Vagina (tissue), 2 donors: ENCODE data around the gene ATP8A2. TPM values are rescaled to one million over a fixed set of nuclear protein-coding genes. Genes with fewer than 3 reads are reported as not detected.

ENCODE experiments used
- DNase-seq, 2 donors: peaks; one replicate each; pipeline ENCODE4 v3.0.0-alpha.2; 2017; ENCODE audit errors: extremely low spot score in 2 of 2
- H3K27ac ChIP-seq: fragments of 200-600 bp; sonication (generic); one replicate; pipeline ENCODE4 v1.5.1; 2019
- H3K27me3 ChIP-seq: fragments of 200-600 bp; sonication (generic); one replicate; pipeline ENCODE4 v1.5.1; 2019
- H3K36me3 ChIP-seq, 2 donors: fragments of 200-600 bp; sonication (generic); one replicate each; pipeline ENCODE4 v1.5.1; 2017 to 2019
- H3K4me1 ChIP-seq: fragments of 200-600 bp; sonication (generic); one replicate; pipeline ENCODE4 v1.5.1; 2019
- H3K4me3 ChIP-seq, 2 donors: fragments of 200-600 bp; sonication (generic); 1 replicate in 1 of 2; 2 replicates in 1 of 2; pipeline ENCODE4 v1.5.1; 2016 to 2019
- H3K9me3 ChIP-seq: fragments of 200-600 bp; sonication (generic); one replicate; pipeline ENCODE4 v1.5.1; 2019
- POLR2A ChIP-seq, 2 donors: fragments of 450-650 bp; IDR thresholded peaks; one replicate each; pipeline ENCODE4 v1.6.1; 2017; ENCODE audit warnings: antibody characterized with exemption in 2 of 2, mild to moderate bottlenecking in 2 of 2, moderate library complexity in 2 of 2
- POLR2AphosphoS5 ChIP-seq, 2 donors: sonication (generic); formaldehyde crosslinking; IDR thresholded peaks; one replicate each; pipeline ENCODE4 v1.9.0; 2017; ENCODE audit warnings: antibody characterized with exemption in 2 of 2, mild to moderate bottlenecking in 2 of 2, low read depth in 1 of 2; ENCODE audit not compliant: insufficient read depth in 1 of 2
- intact Hi-C: fragments of 100-400 bp; cut with DNase I; formaldehyde crosslinking; loops from one replicate; pipeline ENCODE4 v1.15.1; 2023
- total RNA-seq: library from RNA; depleted of rRNA; stranded (reverse); fragments of >200 nt; gene quantifications from one replicate; pipeline ENCODE4 v1.2.3, GENCODE V29; 2016
- TF ChIP-seq, protein P1 (sequence below), 3 experiments: fragments of 450-650 bp in 2 of 3; fragments of 200-600 bp in 1 of 3; sonication (generic) in 1 of 3; IDR thresholded peaks; one replicate each; pipeline ENCODE4 v1.5.1; 2017 to 2019; ENCODE audit warnings: antibody characterized with exemption in 3 of 3, mild to moderate bottlenecking in 2 of 3, moderate library complexity in 2 of 3

ATP8A2 gene
- total RNA-seq, 1 donor from 2014 or later: 1.5 TPM

DNA sequence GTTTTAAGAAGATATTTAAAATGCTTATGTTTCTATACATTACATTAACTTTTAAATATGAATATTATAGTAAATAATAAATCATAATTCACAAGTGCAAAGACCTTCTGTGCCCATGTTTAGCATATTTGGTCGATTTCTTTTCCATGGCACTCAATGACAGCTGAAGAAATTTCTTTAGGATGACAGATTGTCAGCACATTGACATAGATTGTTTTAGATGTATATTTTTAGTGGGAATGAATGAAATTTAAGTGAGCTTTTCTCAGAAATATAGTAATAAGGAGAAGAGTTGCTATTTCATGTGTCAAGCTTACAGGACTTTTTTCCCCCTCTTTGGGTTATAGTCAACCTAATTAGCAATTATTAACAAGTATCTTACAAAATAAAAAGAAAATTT lies 423.5 kb downstream of the ATP8A2 start:
- Histone ChIP-seq H3K4me1 (no peaks in the 10 kb centered on the region), H3K36me3 (no peaks in the 10 kb centered on the region), H3K27me3 (no peaks in the 10 kb centered on the region), H3K4me3 (no peak overlapping the region), H3K27ac (no peak overlapping the region), H3K9me3 (no peaks in the 10 kb centered on the region)
- TF ChIP-seq POLR2AphosphoS5 (IDR thresholded peaks at IDR 0.05; ENCODE audit: insufficient read depth in 1 of 2, low read depth in 1 of 2) (no peak), POLR2A (IDR thresholded peaks at IDR 0.05) (no peak)
- TF ChIP-seq, protein P1, sequence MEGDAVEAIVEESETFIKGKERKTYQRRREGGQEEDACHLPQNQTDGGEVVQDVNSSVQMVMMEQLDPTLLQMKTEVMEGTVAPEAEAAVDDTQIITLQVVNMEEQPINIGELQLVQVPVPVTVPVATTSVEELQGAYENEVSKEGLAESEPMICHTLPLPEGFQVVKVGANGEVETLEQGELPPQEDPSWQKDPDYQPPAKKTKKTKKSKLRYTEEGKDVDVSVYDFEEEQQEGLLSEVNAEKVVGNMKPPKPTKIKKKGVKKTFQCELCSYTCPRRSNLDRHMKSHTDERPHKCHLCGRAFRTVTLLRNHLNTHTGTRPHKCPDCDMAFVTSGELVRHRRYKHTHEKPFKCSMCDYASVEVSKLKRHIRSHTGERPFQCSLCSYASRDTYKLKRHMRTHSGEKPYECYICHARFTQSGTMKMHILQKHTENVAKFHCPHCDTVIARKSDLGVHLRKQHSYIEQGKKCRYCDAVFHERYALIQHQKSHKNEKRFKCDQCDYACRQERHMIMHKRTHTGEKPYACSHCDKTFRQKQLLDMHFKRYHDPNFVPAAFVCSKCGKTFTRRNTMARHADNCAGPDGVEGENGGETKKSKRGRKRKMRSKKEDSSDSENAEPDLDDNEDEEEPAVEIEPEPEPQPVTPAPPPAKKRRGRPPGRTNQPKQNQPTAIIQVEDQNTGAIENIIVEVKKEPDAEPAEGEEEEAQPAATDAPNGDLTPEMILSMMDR (IDR thresholded peaks at IDR 0.05): no peak
- DNase-seq: no peak
- intact Hi-C loops: no loop called here

DNA sequence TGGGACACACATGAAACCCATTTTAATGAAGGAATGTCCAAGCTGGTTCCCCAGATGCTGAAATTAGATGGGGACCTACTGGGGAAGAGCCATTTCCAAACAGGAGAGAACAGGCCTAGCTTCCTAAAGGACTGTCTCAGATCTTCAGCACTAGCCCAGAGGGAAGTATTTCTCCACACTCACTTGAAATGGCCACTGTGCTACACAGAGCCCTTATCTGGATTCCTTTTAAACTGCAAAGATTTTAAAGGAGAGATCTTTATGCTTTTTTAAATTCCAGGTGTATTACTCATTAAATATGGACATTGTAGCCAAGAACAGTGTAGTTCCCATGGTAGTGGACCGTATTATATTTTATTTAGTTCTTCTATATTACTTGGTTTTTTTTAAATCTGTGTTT lies 424.7 kb downstream of the ATP8A2 start:
- no peak for DNase-seq
- intact Hi-C loops: no loop called here
- Histone ChIP-seq H3K27me3 (no peaks in the 10 kb centered on the region), H3K27ac (no peak overlapping the region), H3K4me1 (no peaks in the 10 kb centered on the region), H3K36me3 (no peaks in the 10 kb centered on the region), H3K4me3 (no peak overlapping the region), H3K9me3 (no peaks in the 10 kb centered on the region)
- TF ChIP-seq POLR2AphosphoS5 (IDR thresholded peaks at IDR 0.05; ENCODE audit: insufficient read depth in 1 of 2, low read depth in 1 of 2): no peak
- TF ChIP-seq POLR2A (IDR thresholded peaks at IDR 0.05): no peak
- TF ChIP-seq, protein P1 (IDR thresholded peaks at IDR 0.05): no peak

DNA sequence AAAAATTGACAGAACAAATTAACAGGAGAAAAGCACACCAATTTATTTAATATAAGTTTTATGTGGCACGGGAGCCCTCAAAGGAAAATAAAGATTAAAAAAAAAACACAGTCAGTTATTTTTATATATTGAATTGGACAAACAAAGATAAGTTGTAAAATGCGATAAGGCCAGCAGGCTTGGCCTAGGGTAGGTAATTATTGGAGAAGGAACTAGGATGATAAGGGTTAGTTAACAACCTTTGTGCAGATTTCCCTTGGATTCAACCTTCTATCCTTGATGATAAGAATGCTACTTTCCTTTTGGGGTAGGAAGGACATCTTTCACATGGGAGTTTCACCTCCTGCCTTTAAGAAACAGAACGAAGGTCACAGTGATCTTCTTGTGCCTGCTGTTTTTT lies 427.2 kb downstream of the ATP8A2 start:
- intact Hi-C loops: no loop called here
- no peaks in the 10 kb centered on the region for H3K9me3 ChIP-seq

DNA sequence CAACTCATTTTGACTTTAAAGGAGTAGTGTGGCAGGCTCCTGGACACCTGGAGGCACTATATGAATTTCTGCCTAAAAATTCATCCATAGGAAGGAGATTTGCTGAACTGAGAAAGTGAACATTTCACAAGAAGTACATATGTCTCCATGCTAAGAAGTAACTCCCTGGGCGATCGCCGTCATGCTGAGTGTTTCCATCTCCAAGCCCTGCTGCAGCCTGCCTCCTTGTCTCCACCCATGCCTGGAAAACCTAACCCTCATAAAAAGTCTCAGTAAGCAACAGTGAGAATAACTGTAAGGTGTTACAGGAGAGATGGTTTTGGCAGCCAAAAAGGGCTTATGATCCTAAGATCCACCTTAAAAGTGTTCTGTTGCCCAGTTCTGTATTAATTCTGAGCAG lies 428.7 kb downstream of the ATP8A2 start:
- TF ChIP-seq POLR2A (IDR thresholded peaks at IDR 0.05) (no peak), POLR2AphosphoS5 (IDR thresholded peaks at IDR 0.05; ENCODE audit: insufficient read depth in 1 of 2, low read depth in 1 of 2) (no peak)
- TF ChIP-seq, protein P1 (IDR thresholded peaks at IDR 0.05): no peak
- Histone ChIP-seq H3K27me3 (no peaks in the 10 kb centered on the region), H3K27ac (no peak overlapping the region), H3K4me3 (no peak overlapping the region), H3K36me3 (no peaks in the 10 kb centered on the region), H3K4me1 (no peaks in the 10 kb centered on the region), H3K9me3 (no peaks in the 10 kb centered on the region)
- intact Hi-C loops: no loop called here
- DNase-seq: no peak

More for the DNA sequence above, 427.2 kb downstream of the ATP8A2 start:
- no peaks in the 10 kb centered on the region for H3K36me3 ChIP-seq
- DNase-seq: no peak
- TF ChIP-seq POLR2AphosphoS5 (IDR thresholded peaks at IDR 0.05; ENCODE audit: insufficient read depth in 1 of 2, low read depth in 1 of 2): no peak
- no peak for TF ChIP-seq POLR2A (IDR thresholded peaks at IDR 0.05)
- TF ChIP-seq, protein P1 (IDR thresholded peaks at IDR 0.05): no peak
- H3K27me3 ChIP-seq: no peaks in the 10 kb centered on the region
- H3K4me3 ChIP-seq: no peak overlapping the region
- H3K4me1 ChIP-seq: no peaks in the 10 kb centered on the region
- H3K27ac ChIP-seq: no peak overlapping the region

DNA sequence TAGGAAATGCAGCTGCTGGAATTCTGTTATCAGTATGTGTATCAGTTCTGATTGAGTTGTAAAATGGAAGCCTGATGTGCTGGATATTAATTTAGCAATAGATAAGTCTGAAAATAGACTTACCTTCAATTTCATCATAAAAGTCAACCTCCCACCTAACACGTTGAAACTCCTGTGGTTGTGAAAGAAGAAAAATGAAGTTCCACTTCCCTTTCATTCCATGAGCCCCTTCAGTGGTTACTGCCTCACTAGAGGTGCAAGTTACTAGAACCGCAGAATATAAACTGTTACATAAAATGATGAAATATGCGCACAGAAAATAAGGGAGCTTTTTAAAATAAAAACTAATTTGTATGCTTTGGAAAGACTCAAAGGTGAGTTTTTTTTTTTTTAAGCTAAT lies 430.8 kb downstream of the ATP8A2 start:
- no peaks in the 10 kb centered on the region for H3K27me3 ChIP-seq
- DNase-seq: no peak
- no peaks in the 10 kb centered on the region for H3K36me3 ChIP-seq
- intact Hi-C loops: no loop called here
- no peak overlapping the region for H3K4me3 ChIP-seq
- TF ChIP-seq, protein P1 (IDR thresholded peaks at IDR 0.05): no peak
- TF ChIP-seq POLR2A (IDR thresholded peaks at IDR 0.05): no peak
- TF ChIP-seq POLR2AphosphoS5 (IDR thresholded peaks at IDR 0.05; ENCODE audit: insufficient read depth in 1 of 2, low read depth in 1 of 2): no peak
- H3K27ac ChIP-seq: no peak overlapping the region
- H3K4me1 ChIP-seq: no peaks in the 10 kb centered on the region
- H3K9me3 ChIP-seq: no peaks in the 10 kb centered on the region
